Trophoblast cell (in vitro differentiated cells and primary cell): Measurements from ENCODE around the gene MNX1.
A peak's percentile ranks its signal among the peaks of the same experiment; 100 is the strongest.

Experiments
- DNase-seq, 2 donors: peaks; one replicate each; pipeline ENCODE4 v3.0.0-alpha.2; 2016
- H2AFZ ChIP-seq: 2 replicates; pipeline ENCODE4 v1.6.1; 2013; ENCODE audit warnings: low read length, moderate library complexity, mild to moderate bottlenecking; ENCODE audit not compliant: insufficient read depth, poor library complexity
- H2AK5ac ChIP-seq: 2 replicates; pipeline ENCODE4 v1.6.1; 2013; ENCODE audit warnings: mild to moderate bottlenecking, low read length
- H2BK120ac ChIP-seq: 2 replicates; pipeline ENCODE4 v1.6.1; 2013; ENCODE audit warnings: low read length, mild to moderate bottlenecking, moderate library complexity; ENCODE audit not compliant: insufficient read depth, poor library complexity
- H2BK12ac ChIP-seq: 2 replicates; pipeline ENCODE4 v1.6.1; 2013; ENCODE audit warnings: mild to moderate bottlenecking, low read length, moderate library complexity
- H2BK5ac ChIP-seq: 2 replicates; pipeline ENCODE4 v1.6.1; 2013; ENCODE audit warnings: low read length, low read depth, moderate library complexity, mild to moderate bottlenecking; ENCODE audit not compliant: poor library complexity
- H3K14ac ChIP-seq: 2 replicates; pipeline ENCODE4 v1.6.1; 2013; ENCODE audit warnings: mild to moderate bottlenecking, low read length
- H3K18ac ChIP-seq: 2 replicates; pipeline ENCODE4 v1.6.1; 2013; ENCODE audit warnings: mild to moderate bottlenecking, low read length
- H3K23ac ChIP-seq: 2 replicates; pipeline ENCODE4 v1.6.1; 2013; ENCODE audit warnings: low read length
- H3K27ac ChIP-seq: 2 replicates; pipeline ENCODE4 v1.5.1; 2013; ENCODE audit warnings: low read depth, mild to moderate bottlenecking, inconsistent platforms, low read length, moderate library complexity
- H3K27me3 ChIP-seq: 2 replicates; pipeline ENCODE4 v1.6.1; 2013; ENCODE audit warnings: inconsistent platforms, mild to moderate bottlenecking, low read length, moderate library complexity; ENCODE audit not compliant: insufficient read depth
- H3K36me3 ChIP-seq, 2 experiments: 1 replicate in 1 of 2; 2 replicates in 1 of 2; pipeline ENCODE4 v1.6.1; 2013; ENCODE audit warnings: low read length in 2 of 2, mild to moderate bottlenecking in 2 of 2, moderate library complexity in 1 of 2; ENCODE audit not compliant: insufficient read depth in 2 of 2, control insufficient read depth in 1 of 2
- H3K4ac ChIP-seq: 2 replicates; pipeline ENCODE4 v1.6.1; 2013; ENCODE audit warnings: low read depth, mild to moderate bottlenecking, low read length, moderate library complexity
- H3K4me1 ChIP-seq, 2 experiments: 1 replicate in 1 of 2; 2 replicates in 1 of 2; pipeline ENCODE4 v1.6.1; 2013; ENCODE audit warnings: low read length in 2 of 2, mild to moderate bottlenecking in 2 of 2, moderate library complexity in 1 of 2; ENCODE audit not compliant: insufficient read depth in 2 of 2, control insufficient read depth in 1 of 2
- H3K4me2 ChIP-seq: 2 replicates; pipeline ENCODE4 v1.6.1; 2013; ENCODE audit warnings: inconsistent platforms, mild to moderate bottlenecking, low read length, moderate library complexity
- H3K4me3 ChIP-seq: 2 replicates; pipeline ENCODE4 v1.5.1; 2013; ENCODE audit warnings: mild to moderate bottlenecking, low read depth, low read length, inconsistent platforms
- H3K79me1 ChIP-seq: one replicate; pipeline ENCODE4 v1.6.1; 2013; ENCODE audit warnings: low read length
- H3K79me2 ChIP-seq: 2 replicates; pipeline ENCODE4 v1.6.1; 2013; ENCODE audit warnings: low read length, mild to moderate bottlenecking; ENCODE audit not compliant: control insufficient read depth, insufficient read depth, poor library complexity
- H3K9ac ChIP-seq: 2 replicates; pipeline ENCODE4 v1.6.1; 2013; ENCODE audit warnings: mild to moderate bottlenecking, low read length
- H3K9me3 ChIP-seq: 2 replicates; pipeline ENCODE4 v1.6.1; 2013; ENCODE audit warnings: low read depth, mild to moderate bottlenecking, control low read depth, inconsistent platforms, low read length; ENCODE audit not compliant: insufficient read depth
- H4K12ac ChIP-seq: 2 replicates; pipeline ENCODE4 v1.6.1; 2013; ENCODE audit warnings: low read depth, mild to moderate bottlenecking, low read length, moderate library complexity
- H4K8ac ChIP-seq: 2 replicates; pipeline ENCODE4 v1.6.1; 2013; ENCODE audit warnings: low read depth, mild to moderate bottlenecking, low read length, moderate library complexity
- H4K91ac ChIP-seq: one replicate; pipeline ENCODE4 v1.6.1; 2013; ENCODE audit warnings: low read depth, mild to moderate bottlenecking, low read length, moderate library complexity
- WGBS: extraction: QIAGEN DNeasy Blood & Tissue Kit; methylation state at CpG from one replicate; pipeline ENCODE4 v1.1.7; 2013; ENCODE audit warnings: missing lambda C conversion rate; ENCODE audit not compliant: insufficient read length, insufficient coverage; ENCODE audit errors: extremely low coverage; 5-methylcytosine and 5-hydroxymethylcytosine counted together

Gene MNX1

DNA sequence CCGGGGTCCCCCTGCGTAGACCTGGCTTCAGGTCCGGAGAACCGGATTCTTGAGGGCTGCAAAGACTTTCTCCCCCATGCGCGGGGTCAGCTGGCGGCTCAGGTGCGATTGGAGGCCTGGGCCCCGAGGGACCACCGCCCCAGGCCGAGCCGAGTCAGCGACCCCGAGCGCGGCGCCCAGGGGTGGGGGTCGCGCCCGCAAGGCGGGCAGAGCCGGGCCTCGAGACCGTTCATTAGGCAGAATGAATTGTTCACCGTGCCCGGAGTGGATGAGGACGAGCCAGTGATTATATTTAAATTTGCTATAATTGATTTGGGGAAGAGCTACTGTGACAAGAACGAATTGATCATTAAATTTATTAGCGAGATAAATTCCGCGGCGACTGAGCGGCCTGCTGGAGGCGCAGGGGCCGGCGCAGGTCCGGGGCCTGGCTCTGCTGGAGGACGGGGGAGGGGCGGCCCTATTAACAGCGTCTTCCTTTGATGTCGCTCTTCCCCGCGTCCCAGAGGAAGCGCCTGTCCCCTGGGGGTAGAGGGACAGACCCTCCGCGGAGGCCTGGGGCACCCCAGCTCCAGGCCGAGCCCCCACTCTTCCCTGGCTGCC, 7.5 kb downstream of the MNX1 start:
- Histone ChIP-seq H3K27me3 (peaks cover 90% of the 10 kb centered on the region), H2AK5ac (no peak overlapping the region), H3K9ac (no peak overlapping the region), H4K8ac (no peak overlapping the region), H3K14ac (no peak overlapping the region), H3K27ac (no peak overlapping the region), H2BK12ac (no peak overlapping the region), H3K4me1 (no peaks in the 10 kb centered on the region), H3K23ac (no peak overlapping the region), H2AFZ (no peak overlapping the region), H3K18ac (no peak overlapping the region), H4K12ac (no peak overlapping the region), H3K79me1 (no peaks in the 10 kb centered on the region), H3K4me3 (no peak overlapping the region), H2BK5ac (no peak overlapping the region), H2BK120ac (no peak overlapping the region), H3K9me3 (peaks cover 8% of the 10 kb centered on the region), H3K36me3 (no peaks in the 10 kb centered on the region), H3K4ac (no peak overlapping the region), H4K91ac (no peak overlapping the region), H3K4me2 (no peak overlapping the region), H3K79me2 (no peaks in the 10 kb centered on the region)
- no CpG with 5 or more reads among the region's 47 CpGs for WGBS
- DNase-seq, result no peak

- Histone ChIP-seq H3K79me1 (no peaks in the 10 kb centered on the region), H3K9me3 (peaks cover 8% of the 10 kb centered on the region), H3K18ac (no peak overlapping the region), H2BK12ac (no peak overlapping the region), H3K27me3 (peaks cover 83% of the 10 kb centered on the region), H3K4me3 (no peak overlapping the region), H2BK5ac (no peak overlapping the region), H3K4me2 (no peak overlapping the region), H4K12ac (no peak overlapping the region), H3K23ac (no peak overlapping the region), H2AFZ (no peak overlapping the region), H3K9ac (no peak overlapping the region), H3K14ac (no peak overlapping the region), H4K8ac (no peak overlapping the region), H2AK5ac (no peak overlapping the region), H3K79me2 (no peaks in the 10 kb centered on the region), H4K91ac (no peak overlapping the region), H3K36me3 (no peaks in the 10 kb centered on the region), H3K4ac (no peak overlapping the region), H3K4me1 (no peaks in the 10 kb centered on the region), H3K27ac (no peak overlapping the region), H2BK120ac (no peak overlapping the region)
- no peak for DNase-seq
- WGBS, result no CpG with 5 or more reads among the region's 32 CpGs
Measured at GRCh38 chr7:157001920-157002818, 8.3 kb downstream of the MNX1 start.

DNA sequence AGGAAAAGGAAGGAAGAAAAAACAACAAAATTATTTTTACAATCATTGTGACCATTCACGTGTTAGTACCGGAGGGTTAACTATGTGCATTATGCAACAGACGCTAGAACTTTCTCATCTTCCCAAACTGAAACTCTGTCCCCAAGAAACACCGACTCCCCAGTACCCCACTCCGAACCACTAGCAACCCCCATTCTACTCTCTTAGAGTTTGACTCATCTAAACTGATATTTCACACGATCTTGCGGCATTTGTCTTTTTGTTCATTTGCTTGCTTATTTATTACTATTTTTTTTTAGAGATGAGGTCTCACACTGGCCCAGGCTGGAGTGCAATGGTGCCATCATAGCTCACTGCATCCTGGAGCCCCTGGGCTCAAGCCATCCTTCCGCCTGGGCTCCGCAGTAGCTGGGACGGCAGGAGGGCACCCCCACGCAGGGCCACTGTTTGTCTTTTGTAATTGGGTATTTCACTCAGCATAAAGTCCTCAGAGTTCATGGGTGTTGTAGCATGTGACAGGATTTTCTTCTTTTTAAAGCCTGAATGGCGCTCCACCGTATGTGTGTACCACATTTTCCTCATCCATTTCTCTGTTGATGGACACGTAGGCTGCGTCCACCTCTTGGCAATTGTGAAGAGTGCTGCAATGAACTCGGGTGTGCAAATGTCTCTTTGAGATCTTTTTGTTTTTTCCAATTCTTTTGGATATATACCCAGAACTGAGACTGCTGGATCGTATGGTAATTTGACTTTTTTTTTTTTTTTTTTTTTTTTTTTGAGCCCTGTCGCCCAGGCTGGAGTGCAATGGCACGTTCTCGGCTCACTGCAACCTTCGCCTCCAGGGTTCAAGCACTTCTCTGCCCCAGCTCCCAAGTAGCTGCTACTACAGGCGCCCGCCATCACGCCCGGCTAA, 9.5 kb downstream of the MNX1 start:
- Histone ChIP-seq H3K4ac (no peak overlapping the region), H3K23ac (no peak overlapping the region), H3K9me3 (peaks cover 8% of the 10 kb centered on the region), H3K36me3 (no peaks in the 10 kb centered on the region), H2BK12ac (no peak overlapping the region), H2BK5ac (no peak overlapping the region), H3K27me3 (peaks cover 73% of the 10 kb centered on the region), H3K18ac (no peak overlapping the region), H3K79me1 (no peaks in the 10 kb centered on the region), H3K4me3 (no peak overlapping the region), H2AFZ (no peak overlapping the region), H3K14ac (no peak overlapping the region), H4K91ac (no peak overlapping the region), H4K8ac (no peak overlapping the region), H3K27ac (no peak overlapping the region), H3K4me1 (no peaks in the 10 kb centered on the region), H4K12ac (no peak overlapping the region), H3K4me2 (no peak overlapping the region), H3K9ac (no peak overlapping the region), H2AK5ac (no peak overlapping the region), H2BK120ac (no peak overlapping the region), H3K79me2 (no peaks in the 10 kb centered on the region)
- WGBS, result no CpG with 5 or more reads among the region's 25 CpGs
- DNase-seq, result no peak

GRCh38 chr7:156999958-157000726, 10.3 kb downstream of the MNX1 start:
- H3K36me3 ChIP-seq, result no peaks in the 10 kb centered on the region
- H3K9me3 ChIP-seq, result peaks cover 8% of the 10 kb centered on the region
- H3K23ac ChIP-seq, result no peak overlapping the region
- DNase-seq, result peak in 1 of 2 donors; percentile 19
- H3K4me3 ChIP-seq, result no peak overlapping the region
- no peak overlapping the region for H2AK5ac ChIP-seq
- peaks cover 68% of the 10 kb centered on the region for H3K27me3 ChIP-seq
- H4K8ac ChIP-seq, result no peak overlapping the region
- H3K18ac ChIP-seq, result no peak overlapping the region
- H3K4ac ChIP-seq, result no peak overlapping the region
- peak overlapping the region; percentile 53 for H3K4me2 ChIP-seq
- no peaks in the 10 kb centered on the region for H3K4me1 ChIP-seq
- no peaks in the 10 kb centered on the region for H3K79me1 ChIP-seq
- H2BK12ac ChIP-seq, result no peak overlapping the region
- no CpG with 5 or more reads among the region's 75 CpGs for WGBS
- H2BK5ac ChIP-seq, result no peak overlapping the region
- H3K9ac ChIP-seq, result no peak overlapping the region
- no peak overlapping the region for H3K14ac ChIP-seq
- no peak overlapping the region for H2BK120ac ChIP-seq
- H3K27ac ChIP-seq, result no peak overlapping the region
- H3K79me2 ChIP-seq, result no peaks in the 10 kb centered on the region
- H2AFZ ChIP-seq, result no peak overlapping the region
- no peak overlapping the region for H4K91ac ChIP-seq
- no peak overlapping the region for H4K12ac ChIP-seq
